ENCODE data around the gene HOXC11. TPM values are rescaled to one million over a fixed set of nuclear protein-coding genes. Genes with fewer than 3 reads are reported as not detected.

The HOXC11 gene
- total RNA-seq, 3 donors from 2014 or later (not counting 1 experiment from before 2014, with no cell fraction given), result not detected

DNA sequence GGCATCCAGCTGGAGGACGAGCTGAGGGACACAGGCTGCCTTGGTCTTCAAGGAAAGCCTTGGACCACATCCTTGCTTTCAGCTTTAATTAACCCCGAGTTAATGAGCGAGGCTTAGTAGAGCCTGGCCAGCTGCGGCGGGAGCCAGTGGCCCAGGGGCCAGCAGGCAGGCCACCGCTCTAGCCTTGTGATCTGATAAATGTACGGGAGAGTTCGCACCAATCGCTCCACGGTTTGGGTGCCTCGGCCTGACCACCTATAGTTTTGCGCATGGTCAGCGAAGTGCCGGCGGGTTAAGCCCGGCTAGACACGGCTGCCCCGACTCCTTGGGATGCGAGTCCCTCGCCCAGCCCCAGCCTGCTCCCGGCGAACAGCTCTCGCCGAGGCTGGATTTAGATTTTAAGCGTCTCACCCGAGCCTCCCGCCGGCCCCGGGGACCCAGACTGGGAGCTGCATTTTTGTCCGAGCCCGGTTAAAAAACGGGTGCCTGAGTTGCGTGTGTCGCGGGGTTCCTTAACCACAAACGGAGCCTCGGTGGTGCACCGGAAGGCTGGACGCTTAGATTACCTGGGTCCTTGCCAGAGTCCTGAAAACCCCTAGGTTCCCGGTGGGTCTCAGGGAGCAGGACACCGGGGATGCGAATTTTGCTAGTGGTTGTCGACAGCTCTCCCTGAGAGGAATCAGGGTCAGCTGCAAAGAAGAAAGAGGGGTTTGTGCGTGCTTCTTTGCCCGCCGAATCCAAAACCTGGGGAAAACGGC is 21.2 kb upstream of the HOXC11 start:
- Mint-ChIP-seq H3K27me3 (ENCODE audit: low read depth in 2 of 2) (peaks cover 67 to 76% of the 10 kb centered on the region in 2 donors), H3K27ac (peak overlapping the region in 1 of 2 donors; percentile 75), H3K4me1 (peaks cover 9 to 10% of the 10 kb centered on the region in 2 donors), H3K36me3 (no peaks in the 10 kb centered on the region), H3K9me3 (no peaks in the 10 kb centered on the region), H3K4me3 (no peak overlapping the region)
- intact Hi-C loops (cut with micrococcal nuclease), result no loop called here
- 5% methylated on average over 47 of the region's 47 CpGs for WGBS (ENCODE audit: insufficient coverage)
- H3K4me3 ChIP-seq (ENCODE audit: low read length), result no peak overlapping the region
- no peaks in the 10 kb centered on the region for H3K36me3 ChIP-seq (ENCODE audit: control insufficient read depth, insufficient read depth, low read length)
- H3K9me3 ChIP-seq (ENCODE audit: control insufficient read depth, insufficient read depth, low read length), result peaks cover 5% of the 10 kb centered on the region
- no peak for DNase-seq
- ATAC-seq, result no peak
- peaks cover 83% of the 10 kb centered on the region for H3K27me3 ChIP-seq (ENCODE audit: control insufficient read depth, insufficient read depth, low read length)
- peaks cover 25% of the 10 kb centered on the region for H3K4me1 ChIP-seq (ENCODE audit: control insufficient read depth, insufficient read depth, low read length)
- TF ChIP-seq, protein P1, sequence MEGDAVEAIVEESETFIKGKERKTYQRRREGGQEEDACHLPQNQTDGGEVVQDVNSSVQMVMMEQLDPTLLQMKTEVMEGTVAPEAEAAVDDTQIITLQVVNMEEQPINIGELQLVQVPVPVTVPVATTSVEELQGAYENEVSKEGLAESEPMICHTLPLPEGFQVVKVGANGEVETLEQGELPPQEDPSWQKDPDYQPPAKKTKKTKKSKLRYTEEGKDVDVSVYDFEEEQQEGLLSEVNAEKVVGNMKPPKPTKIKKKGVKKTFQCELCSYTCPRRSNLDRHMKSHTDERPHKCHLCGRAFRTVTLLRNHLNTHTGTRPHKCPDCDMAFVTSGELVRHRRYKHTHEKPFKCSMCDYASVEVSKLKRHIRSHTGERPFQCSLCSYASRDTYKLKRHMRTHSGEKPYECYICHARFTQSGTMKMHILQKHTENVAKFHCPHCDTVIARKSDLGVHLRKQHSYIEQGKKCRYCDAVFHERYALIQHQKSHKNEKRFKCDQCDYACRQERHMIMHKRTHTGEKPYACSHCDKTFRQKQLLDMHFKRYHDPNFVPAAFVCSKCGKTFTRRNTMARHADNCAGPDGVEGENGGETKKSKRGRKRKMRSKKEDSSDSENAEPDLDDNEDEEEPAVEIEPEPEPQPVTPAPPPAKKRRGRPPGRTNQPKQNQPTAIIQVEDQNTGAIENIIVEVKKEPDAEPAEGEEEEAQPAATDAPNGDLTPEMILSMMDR (IDR thresholded peaks at IDR 0.05), result no peak
- no peak overlapping the region for H3K27ac ChIP-seq (ENCODE audit: low read length)

DNA sequence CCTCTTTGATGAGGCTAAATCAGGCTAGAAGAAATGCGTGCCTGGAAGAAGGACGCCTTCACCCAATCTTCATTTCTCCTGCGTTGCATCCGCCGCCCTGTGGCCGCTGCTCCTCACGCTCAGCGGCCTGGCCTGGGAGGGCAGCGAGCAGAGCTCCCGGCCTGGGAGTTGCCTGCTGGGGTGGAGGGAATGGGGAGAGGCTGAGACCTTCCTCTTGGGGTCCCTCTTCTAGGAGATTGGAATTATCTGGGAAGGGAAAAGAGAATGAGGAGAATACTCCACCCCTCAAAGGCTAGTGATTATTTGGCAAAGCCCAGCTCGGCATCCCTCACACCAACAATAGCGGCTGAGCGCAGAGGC is 20.6 kb upstream of the HOXC11 start:
- H3K4me1 ChIP-seq (ENCODE audit: control insufficient read depth, insufficient read depth, low read length), result peaks cover 31% of the 10 kb centered on the region
- DNase-seq, result no peak
- Mint-ChIP-seq H3K27me3 (ENCODE audit: low read depth in 2 of 2) (peaks cover 68 to 80% of the 10 kb centered on the region in 2 donors), H3K4me3 (no peak overlapping the region), H3K9me3 (no peaks in the 10 kb centered on the region), H3K4me1 (peaks cover 12 to 14% of the 10 kb centered on the region in 2 donors), H3K27ac (peak overlapping the region in 1 of 2 donors; percentile 75), H3K36me3 (no peaks in the 10 kb centered on the region)
- peaks cover 5% of the 10 kb centered on the region for H3K9me3 ChIP-seq (ENCODE audit: control insufficient read depth, insufficient read depth, low read length)
- H3K27ac ChIP-seq (ENCODE audit: low read length), result no peak overlapping the region
- H3K4me3 ChIP-seq (ENCODE audit: low read length), result no peak overlapping the region
- intact Hi-C loops (cut with micrococcal nuclease), result no loop called here
- H3K36me3 ChIP-seq (ENCODE audit: control insufficient read depth, insufficient read depth, low read length), result no peaks in the 10 kb centered on the region
- peaks cover 84% of the 10 kb centered on the region for H3K27me3 ChIP-seq (ENCODE audit: control insufficient read depth, insufficient read depth, low read length)
- no peak for ATAC-seq
- TF ChIP-seq, protein P1 (IDR thresholded peaks at IDR 0.05), result no peak
- 4% methylated on average over 13 of the region's 13 CpGs for WGBS (ENCODE audit: insufficient coverage)

DNA sequence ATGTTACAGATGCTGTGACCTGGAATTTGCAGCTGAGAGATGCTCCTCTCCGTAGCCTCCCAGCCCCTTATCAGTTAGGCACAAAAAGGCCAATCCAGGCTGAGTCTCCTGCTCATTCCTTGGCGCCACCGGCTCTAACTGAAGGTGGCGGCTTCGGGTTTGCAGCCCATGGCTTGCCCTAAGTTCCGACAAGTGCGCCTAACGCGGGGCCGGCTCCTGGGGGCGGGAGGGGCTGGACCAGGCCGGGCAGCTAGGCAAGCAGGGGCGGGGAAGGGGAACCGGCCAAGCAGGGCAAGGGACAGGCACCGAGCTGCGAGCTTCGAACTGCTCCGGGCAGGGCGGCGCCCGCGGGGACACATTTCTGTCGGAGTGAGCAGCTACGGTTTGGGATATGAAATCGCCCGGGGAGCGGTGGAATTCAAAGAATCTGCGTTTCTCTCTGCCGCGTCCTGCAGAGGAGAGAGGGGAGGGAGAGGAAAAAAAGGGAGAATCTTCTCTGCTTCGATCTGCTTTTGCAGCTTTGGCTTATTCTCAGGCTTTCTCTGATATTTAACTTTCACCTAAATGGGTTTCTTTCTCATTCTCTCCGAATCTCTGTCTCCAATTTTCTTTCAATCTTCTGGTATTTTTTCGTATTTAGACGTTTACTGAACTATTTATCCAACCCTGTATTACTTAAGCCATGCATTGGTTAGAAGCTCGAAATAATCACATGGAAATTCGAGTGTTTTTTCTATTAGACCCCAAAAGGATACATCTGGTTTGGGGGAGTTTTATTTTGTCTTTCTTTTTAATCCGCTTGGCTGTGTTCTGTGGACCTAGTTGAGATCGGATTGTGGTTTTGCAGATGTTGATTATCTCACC is 19.8 kb upstream of the HOXC11 start:
- H3K4me3 Mint-ChIP-seq, result peak overlapping the region; percentile 42
- Histone ChIP-seq H3K27ac (ENCODE audit: low read length) (no peak overlapping the region), H3K36me3 (ENCODE audit: control insufficient read depth, insufficient read depth, low read length) (no peaks in the 10 kb centered on the region), H3K9me3 (ENCODE audit: control insufficient read depth, insufficient read depth, low read length) (peaks cover 5% of the 10 kb centered on the region), H3K4me3 (ENCODE audit: low read length) (no peak overlapping the region), H3K27me3 (ENCODE audit: control insufficient read depth, insufficient read depth, low read length) (peaks cover 85% of the 10 kb centered on the region), H3K4me1 (ENCODE audit: control insufficient read depth, insufficient read depth, low read length) (peaks cover 32% of the 10 kb centered on the region)
- TF ChIP-seq, protein P1 (IDR thresholded peaks at IDR 0.05), result no peak
- WGBS (ENCODE audit: insufficient coverage), result 8% methylated on average over 34 of the region's 38 CpGs
- no peak for DNase-seq
- H3K27me3 Mint-ChIP-seq (ENCODE audit: low read depth in 2 of 2), result peaks cover 69 to 82% of the 10 kb centered on the region in 2 donors
- ATAC-seq, result no peak
- no peaks in the 10 kb centered on the region for H3K9me3 Mint-ChIP-seq
- peaks cover 12 to 14% of the 10 kb centered on the region in 2 donors for H3K4me1 Mint-ChIP-seq
- intact Hi-C loops (cut with micrococcal nuclease), result no loop called here
- H3K36me3 Mint-ChIP-seq, result no peaks in the 10 kb centered on the region
- H3K27ac Mint-ChIP-seq, result peak overlapping the region in 1 of 2 donors; percentile 75

Data from natural killer cell (primary cell).